ENCODE measurements around the gene MX1.

GRCh38 chr21:41444703-41445464 lies 18.8 kb downstream of the MX1 start:
- TF ChIP-seq CTCF (IDR thresholded peaks at IDR 0.05; ENCODE audit: low read depth, low read length, missing input control) (no peak), REST (IDR thresholded peaks at IDR 0.05) (no peak), NR2F2 (IDR thresholded peaks at IDR 0.05) (no peak), GABPA (IDR thresholded peaks at IDR 0.05 in 1 of 2, conservative IDR thresholded peaks at IDR 0.05 in 1 of 2) (no peak), MAX (IDR thresholded peaks at IDR 0.05) (no peak), HNF4A (conservative IDR thresholded peaks at IDR 0.05) (no peak), SP1 (IDR thresholded peaks at IDR 0.05) (no peak), YY1 (IDR thresholded peaks at IDR 0.05) (no peak), RXRA (IDR thresholded peaks at IDR 0.05) (no peak), JUND (IDR thresholded peaks at IDR 0.05) (no peak), TAF1 (conservative IDR thresholded peaks at IDR 0.05) (no peak), RAD21 (IDR thresholded peaks at IDR 0.05) (no peak)
- TF ChIP-seq, protein P1, sequence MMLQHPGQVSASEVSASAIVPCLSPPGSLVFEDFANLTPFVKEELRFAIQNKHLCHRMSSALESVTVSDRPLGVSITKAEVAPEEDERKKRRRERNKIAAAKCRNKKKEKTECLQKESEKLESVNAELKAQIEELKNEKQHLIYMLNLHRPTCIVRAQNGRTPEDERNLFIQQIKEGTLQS (IDR thresholded peaks at IDR 0.05): no peak
- TF ChIP-seq, protein P2, sequence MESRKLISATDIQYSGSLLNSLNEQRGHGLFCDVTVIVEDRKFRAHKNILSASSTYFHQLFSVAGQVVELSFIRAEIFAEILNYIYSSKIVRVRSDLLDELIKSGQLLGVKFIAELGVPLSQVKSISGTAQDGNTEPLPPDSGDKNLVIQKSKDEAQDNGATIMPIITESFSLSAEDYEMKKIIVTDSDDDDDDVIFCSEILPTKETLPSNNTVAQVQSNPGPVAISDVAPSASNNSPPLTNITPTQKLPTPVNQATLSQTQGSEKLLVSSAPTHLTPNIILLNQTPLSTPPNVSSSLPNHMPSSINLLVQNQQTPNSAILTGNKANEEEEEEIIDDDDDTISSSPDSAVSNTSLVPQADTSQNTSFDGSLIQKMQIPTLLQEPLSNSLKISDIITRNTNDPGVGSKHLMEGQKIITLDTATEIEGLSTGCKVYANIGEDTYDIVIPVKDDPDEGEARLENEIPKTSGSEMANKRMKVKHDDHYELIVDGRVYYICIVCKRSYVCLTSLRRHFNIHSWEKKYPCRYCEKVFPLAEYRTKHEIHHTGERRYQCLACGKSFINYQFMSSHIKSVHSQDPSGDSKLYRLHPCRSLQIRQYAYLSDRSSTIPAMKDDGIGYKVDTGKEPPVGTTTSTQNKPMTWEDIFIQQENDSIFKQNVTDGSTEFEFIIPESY (IDR thresholded peaks at IDR 0.05): no peak
